ENCODE data around the gene MT4.

Gene MT4

DNA sequence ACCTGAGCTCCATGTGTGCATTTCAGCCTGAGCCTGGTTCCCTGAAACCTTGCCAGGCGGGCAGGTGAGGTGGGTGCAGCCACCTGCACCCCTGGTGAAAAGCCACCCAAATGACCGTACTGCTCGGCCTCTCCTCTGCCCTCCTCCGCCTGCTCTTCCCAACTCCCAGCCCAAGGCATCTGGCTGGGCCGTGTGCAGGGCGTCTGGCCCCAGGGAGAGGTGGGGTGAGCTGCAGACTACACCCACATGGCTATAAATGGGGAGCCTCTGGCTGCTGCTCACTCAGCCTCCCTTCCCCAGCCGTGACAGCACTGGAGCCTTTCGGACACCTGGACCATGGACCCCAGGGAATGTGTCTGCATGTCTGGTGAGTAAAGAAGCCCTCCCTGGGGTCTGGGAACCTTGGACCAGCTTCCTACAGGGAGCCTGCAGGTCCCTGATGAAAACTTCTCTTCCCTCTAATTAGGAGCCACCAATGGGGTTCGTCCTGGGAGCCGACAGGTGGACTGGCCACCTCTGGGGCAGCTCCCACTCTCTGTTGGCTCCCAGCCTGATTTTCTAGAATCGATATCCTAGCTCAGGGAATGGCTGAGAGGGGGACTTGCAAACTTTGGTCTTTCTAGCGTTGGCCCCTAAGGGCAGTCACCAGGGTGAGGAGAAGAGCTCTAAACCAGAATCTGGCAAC, at the start of gene MT4:
Gene MT4, plus strand, starts transcription at position 281 of the 685 bp plus-strand sequence. Its CDS starts 56 bp downstream, at position 337.
- DNase-seq (ENCODE audit: low read depth in 2 of 2) = no peak

DNA sequence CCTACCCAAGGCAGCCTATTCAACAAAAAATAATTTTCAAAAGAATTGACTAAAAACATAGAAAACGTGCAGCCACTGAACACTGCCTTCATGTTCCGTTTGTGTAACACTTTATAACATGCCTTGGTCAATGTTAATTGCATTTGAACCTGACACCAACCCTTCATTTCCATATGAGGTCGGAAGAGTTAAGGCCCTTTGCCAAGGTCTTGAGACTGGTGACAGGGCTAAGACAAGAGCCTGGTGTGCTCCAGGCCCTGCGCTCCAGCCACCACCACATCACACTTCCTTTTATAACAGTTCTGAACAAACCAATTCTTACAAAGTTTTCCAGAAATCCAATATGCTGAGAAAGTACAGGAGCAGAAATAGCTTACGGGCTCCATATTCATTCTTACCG, 49.2 kb upstream of the MT4 start:
- DNase-seq (ENCODE audit: low read depth in 2 of 2) = no peak

DNA sequence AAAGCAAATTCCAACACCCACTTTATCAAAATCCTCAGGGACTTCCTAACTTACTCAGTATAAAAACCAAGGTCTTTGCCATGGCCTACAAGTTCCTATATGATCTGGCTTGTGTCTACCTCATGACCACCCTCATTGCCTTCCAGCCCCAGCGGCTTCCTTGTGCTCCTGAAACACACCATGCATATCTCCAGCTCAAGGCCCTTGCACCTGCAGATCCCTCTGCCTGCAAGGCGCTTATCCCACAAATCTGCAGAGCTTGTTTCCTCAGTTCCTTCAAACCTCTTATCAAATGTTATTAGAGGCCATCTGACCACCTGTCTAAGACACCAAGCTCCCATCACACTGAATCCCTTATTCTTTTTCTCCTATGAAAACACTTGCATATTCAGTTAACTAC, 47.7 kb upstream of the MT4 start:
- no peak for DNase-seq (ENCODE audit: low read depth in 2 of 2)

DNA sequence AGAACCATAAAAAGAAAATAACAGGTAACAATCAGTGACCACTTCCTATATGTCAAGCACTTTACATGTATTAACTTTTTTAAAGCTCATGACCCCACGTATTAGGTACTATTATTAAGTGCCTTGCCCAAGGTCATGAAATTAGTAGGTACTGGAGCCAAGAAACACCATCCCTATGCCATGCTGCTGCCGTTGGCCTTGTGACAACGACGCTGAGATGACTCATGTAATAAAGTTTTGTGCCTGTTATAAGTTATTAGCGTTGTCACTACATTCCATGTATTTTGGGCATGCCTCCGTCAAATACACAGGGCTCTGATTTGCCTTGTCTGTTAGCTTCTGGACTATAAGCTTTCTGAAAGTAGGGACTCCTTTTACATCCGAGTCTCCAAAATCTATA, 46.4 kb upstream of the MT4 start:
- DNase-seq (ENCODE audit: low read depth in 2 of 2) = no peak

DNA sequence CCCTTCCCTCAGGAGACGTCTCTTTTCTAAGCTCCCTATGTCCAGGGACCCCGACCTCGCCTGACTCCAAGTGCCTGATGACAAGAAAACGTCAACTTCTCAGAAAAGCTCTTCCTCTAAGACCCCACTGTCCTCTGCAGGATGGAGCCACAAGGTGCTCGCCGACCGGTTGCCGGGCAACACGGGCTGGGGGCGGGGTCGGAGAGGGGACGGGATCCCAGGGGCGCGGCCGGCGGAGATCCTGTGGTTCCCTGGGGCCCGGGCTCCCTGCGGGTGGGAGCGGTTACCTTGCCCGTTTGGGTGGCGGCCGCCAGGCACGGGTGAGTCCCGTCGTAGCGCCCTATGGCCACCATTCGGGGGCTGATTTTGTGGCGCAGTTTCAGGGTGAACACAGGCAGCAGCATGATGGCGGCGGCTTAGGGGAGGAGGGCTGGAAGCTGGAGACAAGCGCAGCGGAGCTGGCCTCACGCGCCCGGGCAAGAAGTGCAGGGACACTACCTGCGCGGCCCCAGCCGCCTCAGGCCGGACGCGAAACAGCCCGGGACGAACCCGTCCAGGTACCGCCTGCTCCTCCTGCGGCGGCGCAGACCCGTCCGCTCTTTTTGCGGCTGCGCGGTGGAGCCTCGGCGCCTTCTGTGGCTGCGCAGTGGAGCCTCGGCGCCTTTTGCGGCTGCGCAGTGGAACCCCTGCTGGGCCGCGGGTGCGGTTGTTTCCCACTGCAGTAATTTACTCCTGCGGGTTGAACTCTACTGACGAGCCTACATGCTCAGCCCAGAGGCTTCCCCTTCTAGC, 45.2 kb upstream of the MT4 start, which contains the start of gene BBS2:
Gene BBS2, minus strand, starts transcription at position 566 of the 792 bp plus-strand sequence. Its CDS starts 162 bp downstream, at position 404.
- peak; percentile 86 to 88 for DNase-seq (ENCODE audit: low read depth in 2 of 2)

DNA sequence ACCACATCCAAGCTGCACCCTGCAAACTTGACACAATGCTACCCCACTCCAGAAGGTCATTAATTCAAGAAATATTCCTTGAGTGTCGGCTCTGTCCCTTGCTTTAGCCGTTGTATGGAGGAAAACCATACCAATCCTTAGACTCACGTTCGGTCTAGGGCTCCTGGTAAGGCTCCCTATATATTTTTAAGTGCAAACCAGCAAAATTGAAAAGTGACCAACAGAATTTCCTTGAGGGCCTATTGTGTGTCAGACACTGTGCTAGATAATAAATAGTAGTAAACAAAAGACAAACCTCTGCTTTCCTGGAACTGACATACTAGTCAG, 44.7 kb upstream of the MT4 start:
- DNase-seq (ENCODE audit: low read depth in 2 of 2) = no peak

DNA sequence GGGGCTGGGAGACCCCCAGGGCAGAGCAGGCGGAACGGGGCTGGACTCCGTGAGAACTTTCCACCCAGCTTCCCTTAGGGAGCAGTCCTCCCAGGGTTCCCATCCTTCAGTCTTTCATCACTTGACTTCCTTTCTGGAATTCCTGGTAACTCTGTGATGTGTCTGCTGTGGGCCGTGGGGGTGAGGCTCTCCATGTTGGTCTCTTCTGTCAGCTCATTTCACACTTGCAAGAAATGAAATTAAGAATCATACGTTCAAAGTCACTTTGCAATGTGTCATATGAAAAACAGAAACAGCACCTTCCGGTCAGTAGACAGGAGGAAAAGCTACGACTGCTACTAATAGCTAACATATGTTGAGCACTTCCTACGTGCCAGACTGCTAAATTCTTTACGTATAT, 39.6 kb upstream of the MT4 start:
- DNase-seq (ENCODE audit: low read depth in 2 of 2) = no peak

DNA sequence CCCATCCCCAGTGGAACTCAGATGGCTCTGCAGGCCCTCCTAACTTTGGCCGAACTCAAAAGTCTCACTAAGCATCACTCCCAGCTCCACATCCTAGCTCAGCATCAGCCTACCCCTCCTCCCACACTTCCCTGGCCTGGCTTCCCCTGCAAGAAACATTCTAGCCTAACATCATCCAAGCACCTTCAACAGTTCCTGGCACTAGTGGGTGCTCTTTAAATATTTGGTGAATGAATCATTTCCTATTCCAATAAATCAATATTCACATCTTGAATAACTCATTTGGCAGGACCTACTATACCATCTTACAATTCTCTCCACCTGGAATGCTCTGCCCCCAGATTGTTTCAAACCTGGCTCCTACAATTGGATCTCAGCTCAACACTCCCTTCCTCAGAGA, 34.0 kb upstream of the MT4 start:
- no peak for DNase-seq (ENCODE audit: low read depth in 2 of 2)

DNA sequence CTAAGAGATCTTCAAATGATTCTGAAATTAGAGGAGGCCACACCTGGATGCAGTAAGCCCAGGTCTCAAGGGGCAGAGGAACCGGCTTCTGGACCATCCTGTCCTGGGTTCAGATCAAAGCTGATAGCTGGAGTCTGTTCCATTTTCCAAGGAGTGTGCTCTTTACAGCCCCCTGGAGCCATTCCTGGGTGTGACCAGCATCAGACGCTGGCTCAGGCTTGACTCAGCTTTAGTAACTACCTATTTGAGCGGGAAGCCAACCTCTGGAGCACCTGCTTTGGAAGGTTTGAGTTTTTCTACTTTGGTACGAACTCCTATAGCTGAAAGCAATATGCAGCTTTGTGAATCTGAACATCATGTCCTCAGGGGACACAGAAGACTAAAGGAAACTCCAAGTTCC, 32.2 kb upstream of the MT4 start:
- DNase-seq (ENCODE audit: low read depth in 2 of 2) = no peak

DNA sequence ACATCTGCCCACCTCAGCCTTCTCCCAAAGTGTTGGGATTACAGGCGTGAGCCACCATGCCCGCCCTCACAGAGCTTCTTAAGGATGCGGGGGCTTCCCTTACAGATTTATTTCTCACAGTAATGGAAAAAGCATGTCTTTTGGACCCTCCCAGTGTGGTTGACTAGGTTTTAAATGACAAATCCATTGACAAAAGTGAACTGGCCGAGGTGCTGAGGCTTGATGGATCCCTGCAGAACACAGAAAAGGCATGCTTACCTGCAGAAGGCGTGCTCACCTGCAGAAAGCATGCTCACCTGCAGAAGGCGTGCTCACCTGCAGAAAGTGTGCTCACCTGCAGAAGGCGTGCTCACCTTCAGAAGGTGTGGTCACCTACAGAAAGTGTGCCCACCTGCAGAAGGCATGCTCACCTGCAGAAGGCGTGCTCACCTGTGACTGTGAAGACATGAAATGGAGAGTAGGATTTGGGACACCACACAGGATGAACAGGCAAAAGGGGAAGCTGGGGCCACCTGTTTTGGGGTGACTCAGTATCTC, 30.0 kb upstream of the MT4 start:
- no peak for DNase-seq (ENCODE audit: low read depth in 2 of 2)

DNA sequence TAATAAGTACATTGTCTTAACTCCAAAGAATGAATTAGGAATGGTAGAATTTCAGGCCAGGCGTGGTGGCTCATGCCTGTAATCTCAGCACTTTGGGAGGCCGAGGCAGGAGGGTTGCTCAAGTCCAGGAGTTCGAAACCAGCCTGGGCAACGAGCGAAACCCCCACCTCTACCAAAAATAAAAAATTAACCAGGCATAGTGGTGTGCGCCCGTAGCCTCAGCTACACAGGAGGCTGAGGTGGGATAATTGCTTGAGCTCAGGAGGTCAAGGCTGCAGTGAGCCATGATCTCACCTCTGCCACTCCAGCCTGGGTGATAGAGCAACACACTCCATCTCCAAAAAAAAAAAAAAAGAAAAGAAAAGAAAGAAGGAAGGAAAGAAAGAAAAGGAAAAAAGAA, 26.5 kb upstream of the MT4 start:
- DNase-seq (ENCODE audit: low read depth in 2 of 2) = no peak

DNA sequence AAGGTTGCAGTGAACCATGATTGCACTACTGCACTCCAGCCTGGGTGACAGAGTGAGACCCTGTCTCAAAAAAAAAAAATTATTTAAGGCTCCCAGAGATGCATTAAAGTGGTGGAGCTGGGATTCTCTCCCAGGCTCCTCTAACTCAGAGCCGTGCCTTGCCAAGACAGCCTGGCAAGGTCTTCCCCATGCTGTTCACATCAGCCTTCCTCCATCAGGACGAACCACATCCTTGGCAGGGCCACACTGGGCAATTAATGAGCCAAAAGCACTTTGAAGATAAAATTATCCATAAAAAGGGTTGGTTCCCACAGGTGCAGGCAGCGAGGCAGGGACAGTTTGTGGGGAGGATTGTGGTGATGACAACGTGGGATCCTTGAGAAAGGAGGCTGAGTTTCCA, 25.2 kb upstream of the MT4 start:
- no peak for DNase-seq (ENCODE audit: low read depth in 2 of 2)

DNA sequence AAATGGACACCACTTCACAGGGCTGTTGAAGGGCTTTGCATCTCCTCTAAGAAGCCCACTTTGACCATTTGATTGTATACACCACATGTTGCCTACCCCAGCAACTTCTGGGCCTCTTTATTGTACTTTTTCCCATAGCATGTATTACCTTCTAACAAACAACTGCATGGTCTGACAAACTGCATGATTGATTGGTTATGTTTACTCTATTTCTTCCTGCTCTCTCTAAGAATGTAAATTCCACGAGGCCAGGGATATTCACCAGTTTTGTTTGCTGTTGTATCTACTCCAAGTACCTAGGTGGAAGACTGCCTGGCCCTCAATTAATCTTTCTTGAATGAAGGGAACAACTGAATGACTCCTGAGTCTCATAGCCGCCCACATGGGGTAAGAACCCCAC, 22.8 kb upstream of the MT4 start:
- no peak for DNase-seq (ENCODE audit: low read depth in 2 of 2)

DNA sequence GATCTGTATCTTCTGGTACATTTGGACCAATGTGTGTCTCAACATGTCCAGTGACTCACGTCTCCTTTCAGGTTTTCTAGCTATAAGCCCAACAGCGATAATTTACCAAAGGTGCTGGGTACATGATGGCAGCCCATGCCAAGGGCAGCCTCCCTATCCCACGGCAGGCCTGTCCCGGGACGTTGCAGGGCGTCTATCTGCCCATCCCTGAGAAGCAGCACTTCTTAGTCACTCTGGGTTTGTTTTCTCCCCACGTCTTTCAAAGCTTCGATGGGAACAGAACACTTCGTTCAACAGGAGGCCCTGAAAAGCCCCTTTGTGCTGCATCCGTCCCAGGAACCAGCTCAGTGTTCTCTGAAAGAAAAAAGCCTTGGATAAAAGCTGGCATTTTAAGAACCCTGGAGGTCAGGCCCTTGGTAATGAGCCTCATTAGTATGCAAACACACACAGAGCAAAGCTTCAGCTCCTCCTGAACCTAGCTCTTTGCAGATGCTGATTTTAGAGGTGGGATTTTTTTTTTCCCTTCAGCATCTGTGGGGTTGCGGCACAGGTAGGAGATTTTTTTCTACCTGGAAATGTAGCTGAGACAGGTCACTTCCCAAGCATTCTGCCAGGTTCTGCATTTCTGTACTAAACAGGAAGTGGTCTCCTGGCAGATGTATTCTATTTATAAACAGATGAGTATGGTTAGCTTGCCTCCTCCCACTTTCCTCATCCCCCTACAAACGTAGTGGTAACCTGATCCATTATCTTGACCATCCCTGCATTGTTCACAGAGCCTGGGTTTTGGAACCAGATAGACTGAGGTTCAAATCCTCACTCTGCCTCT, 17.5 kb upstream of the MT4 start:
- DNase-seq (ENCODE audit: low read depth in 2 of 2) = no peak

DNA sequence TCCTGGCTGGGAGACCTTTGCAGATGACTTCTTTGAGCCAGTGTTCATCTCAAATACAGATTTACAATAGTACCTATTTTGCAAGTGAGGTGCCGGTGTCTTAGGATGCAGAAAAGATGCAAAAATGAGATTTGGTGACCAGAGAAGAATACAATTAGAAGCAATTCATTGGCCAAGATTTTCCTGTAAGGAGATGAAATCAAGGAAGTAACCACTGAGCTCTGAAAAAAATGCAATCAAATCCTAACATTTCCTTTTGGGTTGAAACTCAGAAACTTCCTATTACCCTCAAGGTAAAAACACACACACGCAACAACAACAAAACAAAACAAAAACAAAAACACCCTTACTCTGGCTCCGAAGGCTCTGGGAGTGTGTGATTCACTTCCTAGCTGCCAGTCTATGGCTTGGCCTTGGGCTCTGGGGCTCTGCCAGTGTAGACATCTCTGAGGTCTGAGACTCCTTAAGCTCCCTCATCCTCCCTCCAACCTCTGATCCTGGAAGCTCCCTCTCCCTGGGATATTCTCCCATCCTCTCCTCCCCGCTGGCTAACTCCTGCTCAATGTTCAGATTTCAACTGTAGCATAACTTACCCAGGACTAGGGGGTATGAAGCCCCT, 16.8 kb upstream of the MT4 start:
- no peak for DNase-seq (ENCODE audit: low read depth in 2 of 2)

DNA sequence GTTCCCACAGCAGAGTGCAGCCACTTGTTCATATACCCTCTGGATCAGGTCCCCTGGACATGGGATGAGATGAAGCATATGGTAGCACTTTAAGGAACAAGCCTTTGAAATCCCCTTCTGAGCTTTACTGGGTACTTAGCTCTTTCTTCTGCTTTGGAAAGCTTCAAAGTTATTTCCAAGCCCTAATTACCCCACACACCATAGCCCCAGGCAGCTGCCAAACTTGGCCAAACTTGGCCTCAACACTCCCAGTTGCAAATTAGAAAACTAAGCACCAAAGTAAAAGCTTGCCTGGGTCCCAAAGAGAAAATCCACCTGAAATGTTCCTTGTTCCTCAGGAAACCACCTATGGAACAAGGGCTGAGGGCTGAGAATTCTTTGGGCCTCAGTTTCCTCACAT, 15.7 kb upstream of the MT4 start:
- DNase-seq (ENCODE audit: low read depth in 2 of 2) = no peak

DNA sequence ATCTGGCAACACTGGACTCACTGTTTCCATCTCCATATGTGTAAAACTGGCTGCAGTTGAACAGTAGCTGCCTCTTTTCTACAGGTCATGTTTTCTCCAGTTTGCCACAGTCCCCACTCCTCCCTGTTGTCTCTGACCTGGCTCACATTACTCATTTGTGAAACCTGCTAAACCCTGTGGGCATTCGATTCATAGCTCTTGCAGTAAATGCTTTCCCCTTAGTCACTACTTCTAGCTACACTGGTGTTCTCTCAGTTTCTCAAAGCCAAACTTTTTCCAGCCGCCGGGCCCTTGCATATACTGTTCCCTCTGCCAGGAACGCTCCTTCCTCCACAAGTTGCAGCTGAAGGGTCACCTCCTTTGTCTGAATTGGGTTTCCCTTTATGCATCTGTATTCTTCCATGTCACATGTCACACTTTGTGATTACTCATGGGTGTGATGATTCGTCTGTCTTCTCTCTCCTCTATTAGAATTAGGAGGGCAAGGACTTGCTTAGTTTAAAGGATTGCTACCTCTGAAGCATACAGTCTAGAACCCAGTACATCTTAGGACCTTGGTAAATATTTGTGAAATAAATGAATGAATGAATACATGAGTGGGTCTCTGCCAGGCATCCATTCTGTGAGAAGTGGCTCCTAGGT, 15.0 kb upstream of the MT4 start:
- peak in 1 of 2 donors; percentile 1 for DNase-seq (ENCODE audit: low read depth in 2 of 2)

DNA sequence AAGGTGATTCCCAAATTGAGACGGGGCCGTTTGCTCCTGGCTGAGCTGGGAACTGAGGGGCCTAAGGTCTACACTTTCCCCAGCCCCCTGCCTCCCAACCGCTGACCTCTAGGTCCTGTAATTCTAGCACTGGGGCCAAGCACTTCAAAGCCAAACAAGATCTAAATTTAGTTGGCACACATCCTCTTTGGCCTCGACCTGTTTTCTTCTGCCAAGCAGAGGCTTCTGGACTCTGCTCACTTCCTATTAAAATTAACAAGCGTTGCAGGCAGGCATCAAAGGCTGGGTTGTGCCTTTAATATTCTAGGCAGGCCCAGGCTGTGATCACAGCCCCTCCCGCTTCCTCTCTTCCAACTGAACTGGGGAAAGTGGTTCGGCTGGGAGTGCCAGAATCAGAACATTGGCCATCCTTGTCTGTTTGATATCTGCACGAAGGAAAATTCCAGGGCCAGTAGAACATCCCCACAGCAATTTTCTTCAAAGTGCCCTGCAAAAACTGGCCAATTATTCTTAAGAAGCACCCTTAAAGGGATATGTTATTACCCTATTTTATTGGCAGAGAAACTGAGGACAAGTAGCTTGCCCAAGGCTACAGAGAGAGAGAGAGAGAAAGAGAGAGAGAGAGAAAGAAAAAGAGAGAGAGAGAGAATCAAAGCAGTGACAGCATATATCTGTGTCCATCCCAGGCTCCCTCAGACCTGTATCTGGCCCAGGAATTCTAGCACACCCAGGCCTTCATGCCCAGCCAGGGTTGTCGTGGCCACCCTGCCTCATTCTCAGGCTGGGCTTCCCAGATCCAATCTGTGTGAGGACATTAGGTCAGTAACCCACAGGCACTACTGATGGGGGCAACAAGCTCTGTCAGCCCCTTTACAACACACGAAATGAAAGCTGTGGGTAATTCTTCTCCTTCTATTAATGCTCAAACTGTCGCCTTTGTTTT, 12.8 kb upstream of the MT4 start:
- no peak for DNase-seq (ENCODE audit: low read depth in 2 of 2)

DNA sequence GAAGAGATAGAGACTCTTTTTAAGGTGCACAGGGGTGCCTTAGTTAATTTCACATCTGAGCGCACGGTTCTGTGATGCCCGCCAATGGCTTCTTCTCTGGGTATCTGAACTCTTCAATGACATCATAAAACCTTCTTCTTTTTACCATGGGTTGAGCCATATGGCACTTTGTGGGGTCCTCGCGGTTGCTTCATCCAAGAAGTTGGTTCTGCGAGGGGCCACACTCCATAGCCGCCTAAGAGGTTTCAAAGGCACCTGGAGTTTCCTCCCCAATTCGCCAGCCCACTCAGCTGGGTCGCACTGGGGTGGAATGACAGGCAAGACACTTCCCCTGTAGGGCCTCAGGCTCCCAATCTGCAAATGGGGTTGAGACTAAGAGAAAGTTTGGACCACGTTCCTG, 10.4 kb upstream of the MT4 start:
- no peak for DNase-seq (ENCODE audit: low read depth in 2 of 2)

DNA sequence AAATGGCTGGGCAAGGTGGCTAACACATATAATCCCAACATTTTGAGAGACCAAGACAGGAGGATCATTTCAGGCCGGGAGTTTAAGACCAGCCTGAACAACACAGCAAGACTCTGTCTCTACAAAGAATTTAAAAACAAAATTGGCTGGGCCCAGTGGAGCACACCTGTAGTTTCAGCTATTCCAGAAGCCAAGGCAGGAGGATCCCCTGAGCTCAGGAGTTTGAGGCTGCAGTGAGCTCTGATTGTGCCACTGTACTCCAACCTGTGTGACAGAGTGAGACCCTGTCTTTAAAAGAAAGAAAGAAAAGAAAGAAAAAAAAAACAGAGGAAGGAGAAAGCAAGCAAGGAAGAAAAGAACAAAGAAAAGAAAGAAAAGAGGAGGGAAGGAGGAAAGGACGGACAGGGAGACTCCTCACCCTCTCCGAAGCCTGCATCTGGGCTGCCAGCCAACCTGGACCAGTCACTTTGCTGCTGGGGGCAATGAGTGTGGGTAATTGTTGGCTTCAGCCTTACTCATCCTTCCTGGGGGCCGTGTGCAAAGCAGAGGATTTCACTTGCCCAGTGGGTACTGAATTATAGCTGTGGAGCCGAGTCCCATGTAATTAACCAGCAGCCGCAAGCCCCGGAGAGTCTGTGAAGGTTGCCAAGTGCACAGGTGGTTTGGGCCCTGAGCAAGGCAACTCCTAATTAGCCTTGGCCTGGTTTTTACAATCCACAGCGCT, 6.7 kb upstream of the MT4 start:
- no peak for DNase-seq (ENCODE audit: low read depth in 2 of 2)
